Peyer's patch (tissue), 4 donors: ENCODE data around the gene GP1BA. TPM values are rescaled to one million over a fixed set of nuclear protein-coding genes. Genes with fewer than 3 reads are reported as not detected.

Source experiments
- DNase-seq, 3 donors: peaks; one replicate each; pipeline ENCODE4 v3.0.0-alpha.2; 2017 to 2019
- H3K27ac ChIP-seq, 4 donors: fragments of 200-600 bp; sonication (generic); one replicate each; pipeline ENCODE4 v1.5.1; 2016 to 2019
- H3K27me3 ChIP-seq, 2 donors: fragments of 200-600 bp; sonication (generic); one replicate each; pipeline ENCODE4 v1.5.1; 2019
- H3K36me3 ChIP-seq, 3 donors: fragments of 200-600 bp; sonication (generic); one replicate each; pipeline ENCODE4 v1.5.1; 2016 to 2019
- H3K4me1 ChIP-seq, 4 donors: fragments of 200-600 bp; sonication (generic); one replicate each; pipeline ENCODE4 v1.5.1; 2016 to 2019
- H3K4me3 ChIP-seq, 4 donors: fragments of 200-600 bp; sonication (generic); 1 replicate in 3 of 4; 2 replicates in 1 of 4; pipeline ENCODE4 v1.5.1; 2016 to 2019; ENCODE audit warnings: mild to moderate bottlenecking in 1 of 4
- H3K9me3 ChIP-seq, 4 donors: fragments of 200-600 bp; sonication (generic); one replicate each; pipeline ENCODE4 v1.5.1; 2016 to 2019; ENCODE audit warnings: mild to moderate bottlenecking in 1 of 4
- CTCF ChIP-seq, 6 experiments: fragments of 450-650 bp in 4 of 6; fragments of 200-600 bp in 2 of 6; sonication (generic) in 1 of 6; IDR thresholded peaks; one replicate each; pipeline ENCODE4 v1.5.1; 2017 to 2019; ENCODE audit warnings: antibody characterized with exemption in 6 of 6, mild to moderate bottlenecking in 3 of 6, moderate library complexity in 1 of 6
- POLR2A ChIP-seq, 2 donors: fragments of 450-650 bp; IDR thresholded peaks; one replicate each; pipeline ENCODE4 v1.5.1; 2017; ENCODE audit warnings: antibody characterized with exemption in 2 of 2, mild to moderate bottlenecking in 2 of 2, moderate library complexity in 2 of 2
- total RNA-seq, 4 donors: library from RNA; depleted of rRNA; stranded (reverse); fragments of >200 nt; gene quantifications; one replicate each; pipeline ENCODE4 v1.1.0, GENCODE V29; 2016

Gene GP1BA
- total RNA-seq, 4 donors from 2014 or later, result not detected

- Histone ChIP-seq H3K27ac (peak overlapping the region; percentile 90 to 97 (median 94)), H3K36me3 (peaks cover 0 to 14% (median 0%) of the 10 kb centered on the region in 3 donors), H3K9me3 (no peaks in the 10 kb centered on the region), H3K27me3 (no peaks in the 10 kb centered on the region), H3K4me1 (peaks cover 0 to 36% (median 10%) of the 10 kb centered on the region in 4 donors), H3K4me3 (peak overlapping the region; percentile 70 to 80 (median 76))
- TF ChIP-seq CTCF (IDR thresholded peaks at IDR 0.05), result no peak
- TF ChIP-seq POLR2A (IDR thresholded peaks at IDR 0.05), result peak; percentile 27 to 38
- DNase-seq, result peak; percentile 97 to 99 (median 98)
Observed at GRCh38 chr17:4966844-4967538, 34.9 kb downstream of the GP1BA start.

- H3K4me1 ChIP-seq, result peaks cover 0 to 36% (median 10%) of the 10 kb centered on the region in 4 donors
- DNase-seq, result peak; percentile 93 to 97 (median 97)
- TF ChIP-seq POLR2A (IDR thresholded peaks at IDR 0.05), result peak; percentile 75 to 82
- peak in 4 of 6 experiments; percentile 11 to 24 (median 21) for TF ChIP-seq CTCF (IDR thresholded peaks at IDR 0.05)
- H3K4me3 ChIP-seq, result peak within 1 kb of the TSS; percentile 70 to 80 (median 76)
- H3K36me3 ChIP-seq, result peaks cover 0 to 23% (median 0%) of the 10 kb centered on the region in 3 donors
- no peaks in the 10 kb centered on the region for H3K9me3 ChIP-seq
- H3K27ac ChIP-seq, result peak within 1 kb of the TSS; percentile 90 to 97 (median 94)
- no peaks in the 10 kb centered on the region for H3K27me3 ChIP-seq
Observed at GRCh38 chr17:4967539-4968485, 35.7 kb downstream of the GP1BA start, which contains the start of gene SPAG7. TSS of gene SPAG7 (minus strand) at chr17:4967817. CDS start at chr17:4967804, 13 bp downstream.

GRCh38 chr17:4968486-4969046 is 36.5 kb downstream of the GP1BA start:
- peak overlapping the region; percentile 68 to 80 (median 76) for H3K4me3 ChIP-seq
- DNase-seq, result no peak
- peak overlapping the region; percentile 90 to 97 (median 92) for H3K27ac ChIP-seq
- H3K4me1 ChIP-seq, result peaks cover 0 to 36% (median 10%) of the 10 kb centered on the region in 4 donors
- no peaks in the 10 kb centered on the region for H3K27me3 ChIP-seq
- H3K9me3 ChIP-seq, result no peaks in the 10 kb centered on the region
- peaks cover 0 to 30% (median 0%) of the 10 kb centered on the region in 3 donors for H3K36me3 ChIP-seq
- TF ChIP-seq CTCF (IDR thresholded peaks at IDR 0.05) (no peak), POLR2A (IDR thresholded peaks at IDR 0.05) (no peak)

GRCh38 chr17:4969047-4969550 is 37.0 kb downstream of the GP1BA start:
- TF ChIP-seq CTCF (IDR thresholded peaks at IDR 0.05), result no peak
- TF ChIP-seq POLR2A (IDR thresholded peaks at IDR 0.05), result no peak
- H3K27me3 ChIP-seq, result no peaks in the 10 kb centered on the region
- peak overlapping the region; percentile 90 to 97 (median 92) for H3K27ac ChIP-seq
- peaks cover 0 to 35% (median 0%) of the 10 kb centered on the region in 3 donors for H3K36me3 ChIP-seq
- DNase-seq, result peak in 1 of 3 donors; percentile 51
- no peaks in the 10 kb centered on the region for H3K9me3 ChIP-seq
- peak overlapping the region in 3 of 4 donors; percentile 0 to 74 (median 68) for H3K4me3 ChIP-seq
- H3K4me1 ChIP-seq, result peaks cover 0 to 36% (median 10%) of the 10 kb centered on the region in 4 donors
